HG02642 (cell line): ENCODE measurements around the gene ANGPT4.
"Not testable (repeated sequence)": the region's sequence is repeated elsewhere in the genome, so short reads cannot be mapped to it uniquely, and the experiment has no call there.

ENCODE experiments used
- ATAC-seq: cut with Tn5 transposase; IDR thresholded peaks from one replicate; pipeline ENCODE4 v1.9.1; 2021; ENCODE audit warnings: mild to moderate bottlenecking; ENCODE audit not compliant: unreplicated experiment, poor library complexity

ANGPT4 gene

DNA sequence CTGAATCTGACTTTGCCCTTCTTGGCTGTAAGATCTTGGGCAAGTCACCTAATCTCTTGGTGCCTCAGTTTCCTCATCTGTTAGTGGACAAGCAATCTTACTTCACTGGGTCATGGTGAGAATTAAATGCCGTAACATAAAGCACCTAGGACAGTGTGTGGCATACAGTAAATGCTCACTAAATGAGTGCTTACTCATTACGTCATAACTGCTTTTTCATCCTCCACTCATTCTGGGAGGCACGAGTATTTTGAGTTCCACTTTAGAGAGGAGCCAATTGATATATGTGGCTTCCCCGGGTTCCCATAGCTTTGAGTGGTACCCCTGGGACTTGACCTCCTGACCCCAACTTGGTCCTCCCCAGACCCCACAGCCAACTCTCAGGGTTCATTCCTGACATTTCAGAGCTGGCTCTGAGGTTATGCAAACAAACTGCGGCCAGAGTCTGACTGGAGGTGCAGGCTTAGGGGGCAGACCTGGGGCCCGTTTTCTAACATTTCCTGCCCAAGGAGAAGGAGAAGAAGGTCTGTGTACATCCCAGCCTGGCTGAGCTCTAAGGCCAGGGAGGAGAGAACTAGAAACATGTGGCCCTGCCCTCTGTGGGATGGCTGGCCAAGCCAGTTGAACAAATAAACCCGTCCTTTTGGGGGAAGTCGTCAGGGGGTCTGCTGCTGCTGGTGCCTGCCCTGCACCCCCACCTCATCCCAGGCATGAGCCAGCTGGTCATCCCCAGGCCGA, 5.8 kb downstream of the ANGPT4 start:
- no peak for ATAC-seq

DNA sequence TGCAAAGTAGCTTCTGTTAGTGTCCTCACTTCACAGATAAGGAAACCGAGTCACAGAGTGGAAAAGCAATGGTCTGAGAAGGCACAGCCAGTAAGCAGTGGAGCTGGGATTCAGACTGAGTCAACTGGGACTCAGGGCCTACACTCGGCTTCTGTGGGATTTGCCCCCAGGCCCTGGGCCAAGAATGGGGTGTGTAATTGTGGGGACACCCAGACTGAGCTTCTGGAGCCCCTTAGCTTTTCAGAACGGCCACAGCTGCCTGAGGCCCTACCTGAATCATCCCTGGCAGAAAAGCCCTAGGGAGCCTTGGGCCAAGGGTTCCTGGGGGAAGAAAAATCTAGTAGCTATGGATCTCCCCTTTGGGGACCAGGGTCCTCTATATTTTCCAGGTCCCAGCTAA, 6.5 kb downstream of the ANGPT4 start:
- ATAC-seq, result no peak

DNA sequence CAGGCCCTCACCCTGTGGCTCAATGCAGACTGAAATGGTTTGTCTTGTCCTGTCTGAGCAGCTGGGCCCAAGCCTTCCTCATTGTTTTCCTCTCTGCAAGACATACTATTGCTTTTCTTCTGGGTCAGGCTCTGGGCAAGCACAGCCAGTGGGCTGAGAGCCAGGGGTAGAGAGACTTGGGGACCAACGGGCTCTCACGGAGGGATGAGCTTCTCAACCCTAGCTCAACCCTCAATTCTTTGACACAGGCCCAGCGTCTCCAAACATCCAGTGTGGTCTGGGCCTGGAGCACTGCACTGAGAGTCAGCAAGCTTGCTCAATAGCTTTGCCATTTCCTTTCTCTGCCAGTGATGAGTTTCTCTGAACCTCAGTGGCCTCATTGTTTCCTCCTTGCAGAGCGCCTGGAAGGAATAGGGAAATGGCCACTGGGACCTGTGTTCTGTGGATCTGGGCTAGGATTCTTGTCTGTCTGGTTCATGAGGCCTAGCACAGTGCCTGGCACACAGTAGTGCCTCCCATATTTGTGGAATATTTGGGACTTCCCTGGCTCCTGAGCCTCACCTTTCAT, 9.3 kb downstream of the ANGPT4 start:
- ATAC-seq, result no peak

DNA sequence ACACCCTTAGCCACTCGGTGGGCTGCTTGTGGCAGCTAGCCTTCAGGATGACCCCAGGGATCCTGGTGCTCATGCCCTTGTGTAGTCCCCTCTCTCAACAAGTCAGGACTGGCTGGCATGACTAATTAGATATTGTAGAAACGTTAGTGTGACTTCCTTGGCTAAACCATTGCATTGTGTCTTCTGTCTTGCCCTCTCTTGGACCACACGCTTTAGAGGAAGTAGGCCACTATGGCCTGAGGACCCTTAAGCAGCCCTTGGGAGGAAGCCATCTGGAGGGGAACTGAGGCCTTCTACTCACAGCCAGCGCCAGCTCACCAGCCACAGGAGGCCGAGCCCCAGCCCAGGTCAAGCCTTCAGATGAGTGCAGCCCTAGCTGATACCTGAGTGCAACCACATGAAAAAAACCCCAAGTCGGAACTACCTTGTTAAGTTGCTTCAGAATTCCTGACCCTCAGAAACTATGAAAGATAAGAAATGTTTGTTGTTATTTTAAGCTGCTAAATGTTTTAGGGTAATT, 10.1 kb downstream of the ANGPT4 start:
- ATAC-seq, result no peak

DNA sequence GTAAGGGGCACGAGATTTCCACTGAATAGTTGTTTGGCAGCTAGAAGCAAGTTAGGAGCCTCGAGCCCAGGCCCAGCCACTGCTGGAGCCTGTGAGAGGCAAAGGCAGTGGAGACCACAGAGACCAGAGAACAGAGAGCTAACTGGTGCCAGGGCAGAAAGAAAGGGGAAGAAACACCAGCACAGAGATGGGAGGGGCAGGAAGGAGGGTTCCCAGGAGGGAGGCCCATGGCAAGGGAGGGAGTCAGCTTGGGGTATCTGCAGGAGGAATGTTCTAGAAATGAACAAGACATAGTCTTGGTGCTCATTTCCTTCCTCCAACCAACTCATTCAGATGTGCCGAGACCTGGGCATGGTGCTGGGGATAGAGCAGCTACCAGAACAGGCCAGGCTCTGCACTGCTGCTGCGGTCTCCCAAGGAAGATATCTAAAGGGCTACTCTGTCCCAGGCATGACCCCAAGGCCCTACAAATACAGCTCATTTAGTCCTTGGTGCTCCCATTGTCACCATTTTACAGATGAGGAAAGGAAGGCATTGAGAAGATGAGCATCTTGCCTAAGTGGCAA, 10.7 kb downstream of the ANGPT4 start:
- no peak for ATAC-seq

DNA sequence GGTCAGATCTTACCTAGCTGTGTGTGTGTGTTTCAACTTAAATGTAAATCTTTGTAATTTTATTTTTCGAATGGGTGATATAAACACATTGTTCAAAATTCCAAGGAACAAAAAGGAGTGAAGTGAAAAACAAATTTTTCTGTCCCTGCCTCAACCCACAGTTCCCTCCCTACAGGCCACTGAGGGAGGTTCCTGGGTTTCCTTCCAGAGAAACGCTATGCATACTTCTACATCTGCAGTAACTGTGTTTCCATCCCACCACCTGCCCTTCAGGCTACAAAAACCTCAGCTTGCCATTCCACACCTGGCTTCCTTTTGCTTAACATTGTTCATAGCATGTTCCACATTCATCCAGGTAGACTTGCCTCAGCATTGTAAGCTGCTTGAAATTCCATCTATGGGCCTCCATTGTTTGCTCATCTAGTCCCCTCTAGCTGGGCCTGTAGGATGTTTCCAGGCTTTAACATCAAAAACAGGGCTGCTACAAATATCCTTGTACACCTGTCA, 12.0 kb downstream of the ANGPT4 start:
- ATAC-seq, result no peak

DNA sequence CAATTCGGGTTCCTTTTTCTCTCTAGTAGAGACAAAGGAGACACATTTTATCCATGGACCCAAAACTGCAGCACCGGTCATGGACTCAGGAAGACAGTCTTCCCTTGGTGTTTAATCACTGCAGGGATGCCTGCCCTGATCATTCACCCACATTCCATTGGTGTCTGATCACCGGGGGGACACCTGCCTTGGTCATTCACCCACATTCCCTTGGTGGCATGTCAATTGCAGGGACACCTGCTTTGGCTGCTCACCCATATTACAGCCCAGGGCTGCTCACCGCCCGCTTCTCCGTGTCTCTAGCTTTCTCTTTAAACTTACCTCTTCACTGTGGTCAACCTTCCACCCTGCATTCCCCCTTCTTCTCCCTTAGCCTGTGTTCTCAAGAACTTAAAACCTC, 18.7 kb downstream of the ANGPT4 start:
- not testable (repeated sequence) for ATAC-seq

DNA sequence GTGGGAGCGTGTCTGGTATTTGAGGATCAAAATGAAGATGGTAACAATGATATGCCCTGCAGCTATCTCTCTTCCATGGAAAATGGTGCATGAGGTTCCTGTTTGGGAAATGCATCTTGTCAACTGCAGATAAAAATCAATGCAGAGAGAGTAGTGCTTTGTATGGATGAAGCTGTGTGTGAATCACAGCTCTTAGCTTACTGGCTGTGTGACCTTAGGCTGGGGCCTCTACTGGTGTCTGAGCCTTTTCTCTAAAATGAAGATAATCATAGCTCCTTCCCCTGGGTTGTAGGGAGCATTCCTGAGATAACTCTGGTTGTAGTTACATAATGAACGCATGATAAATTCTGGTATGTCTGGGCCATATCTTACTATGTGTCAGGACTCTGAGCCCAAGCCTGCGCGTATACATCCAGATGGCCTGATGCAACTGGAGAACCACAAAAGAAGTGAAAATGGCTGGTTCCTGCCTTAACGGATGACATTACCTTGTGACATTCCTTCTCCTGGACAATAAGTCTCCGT, 19.6 kb downstream of the ANGPT4 start:
- ATAC-seq, result no peak

DNA sequence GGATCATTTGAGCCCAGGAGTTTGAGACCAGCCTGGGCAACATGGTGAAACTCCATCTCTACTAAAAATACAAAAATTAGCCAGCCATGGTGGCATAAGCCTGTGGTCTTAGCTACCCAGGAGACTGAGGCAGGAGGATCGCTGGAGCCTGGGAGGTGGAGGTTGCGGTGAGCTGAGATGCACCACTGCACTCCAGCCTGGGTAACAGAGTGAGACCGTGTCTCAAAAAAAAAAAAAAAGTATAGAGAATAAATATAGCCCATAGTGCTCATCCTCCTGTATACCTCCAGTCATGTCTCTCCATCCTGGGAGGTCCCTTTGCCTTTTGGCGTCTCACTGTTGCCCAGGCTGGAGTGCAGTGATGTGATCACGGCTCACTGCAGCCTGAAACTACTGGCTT, 23.8 kb downstream of the ANGPT4 start:
- ATAC-seq, result not testable (repeated sequence)

DNA sequence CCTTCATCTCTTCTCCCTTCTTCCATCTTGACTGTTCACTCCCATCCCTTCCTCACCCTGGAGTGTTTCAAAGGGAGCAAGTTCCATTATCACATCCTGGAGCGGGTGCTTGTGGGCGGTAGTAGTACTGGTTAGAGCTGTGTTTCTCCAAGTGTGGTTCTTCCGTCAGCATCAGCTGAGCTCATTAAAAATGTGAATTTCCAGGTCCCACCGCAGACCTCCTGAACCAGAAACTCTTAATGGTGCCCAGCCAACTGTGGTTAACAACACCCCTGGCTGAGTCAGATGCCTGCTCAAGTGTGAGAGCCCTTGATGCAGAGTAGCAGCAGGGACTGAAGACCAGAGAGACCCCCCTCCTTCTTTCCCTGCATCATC, 24.4 kb downstream of the ANGPT4 start:
- ATAC-seq, result no peak

DNA sequence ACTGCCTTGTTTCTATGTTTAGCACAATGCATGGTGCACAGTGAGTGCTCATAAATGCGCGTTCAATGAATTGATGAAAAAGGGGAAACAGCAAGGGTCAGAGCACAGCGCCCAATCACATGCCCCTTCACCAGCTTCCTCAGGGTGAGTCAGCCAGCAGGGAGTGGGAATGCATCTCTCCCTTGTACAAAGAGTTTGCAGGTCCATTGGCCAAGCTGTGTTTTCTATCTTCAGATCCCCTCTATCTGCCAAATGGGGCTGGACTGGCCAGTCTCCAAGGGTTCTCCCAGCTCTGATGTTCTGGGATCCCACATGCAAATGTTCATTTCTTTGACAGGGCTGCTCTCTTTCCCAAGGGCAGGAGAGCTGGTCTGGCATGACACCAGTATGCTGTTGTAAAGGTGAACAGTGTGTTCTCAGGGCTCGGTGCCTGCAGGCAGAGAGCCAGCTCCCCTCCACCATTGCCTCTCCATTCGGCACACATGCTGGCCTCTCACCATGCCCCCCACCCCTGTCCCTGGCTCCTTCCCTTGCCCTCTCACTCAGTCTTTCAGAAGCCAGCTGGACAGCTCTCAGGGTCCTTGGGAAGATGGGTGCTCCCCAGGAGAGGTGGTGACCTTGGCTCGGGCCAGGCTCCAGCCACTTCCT, 25.0 kb downstream of the ANGPT4 start:
- no peak for ATAC-seq

DNA sequence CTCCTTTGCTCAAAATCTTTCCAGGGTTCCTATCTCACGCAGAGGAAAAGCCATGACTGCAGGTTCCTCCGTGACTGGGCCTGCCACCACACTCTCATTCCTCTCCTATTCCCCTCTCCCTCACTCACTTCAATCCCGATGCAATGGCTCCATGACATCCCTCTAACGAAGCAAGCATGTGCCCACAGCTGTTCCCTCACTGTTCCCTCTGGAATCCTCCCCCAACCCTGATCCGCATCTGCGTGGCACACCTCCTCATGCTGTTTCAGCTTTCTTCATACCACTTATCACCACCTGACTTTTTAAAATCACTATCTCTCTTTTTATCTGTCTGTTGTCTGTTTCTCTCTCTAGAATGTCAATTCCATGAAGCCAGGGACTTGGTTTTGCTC, 25.5 kb downstream of the ANGPT4 start:
- no peak for ATAC-seq

DNA sequence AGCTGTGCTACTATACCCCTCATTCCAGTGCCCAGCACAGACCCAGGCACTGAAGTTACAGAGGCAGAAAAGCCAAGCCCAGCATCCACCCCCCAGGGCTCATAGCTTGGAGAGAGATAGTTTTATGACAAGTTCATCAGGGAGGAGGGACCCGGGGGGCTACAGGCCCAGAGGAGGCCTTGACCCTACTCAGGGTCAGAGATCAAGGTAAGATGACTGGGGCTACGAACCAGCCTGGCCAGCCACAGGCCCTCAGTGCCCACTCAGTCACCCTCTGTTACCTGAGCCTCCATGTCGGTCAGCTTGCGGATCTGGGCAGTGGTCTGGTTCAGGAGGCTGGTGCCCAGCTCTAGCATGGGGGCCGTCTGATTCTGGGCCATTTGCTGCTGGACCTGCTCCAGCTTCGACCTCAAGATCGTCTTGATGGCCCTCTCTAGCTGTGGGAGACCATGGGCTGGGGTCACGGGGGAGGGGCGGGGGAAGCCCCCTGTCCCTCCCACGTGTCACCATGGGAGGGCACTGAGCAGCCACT, 26.1 kb downstream of the ANGPT4 start:
- no peak for ATAC-seq

DNA sequence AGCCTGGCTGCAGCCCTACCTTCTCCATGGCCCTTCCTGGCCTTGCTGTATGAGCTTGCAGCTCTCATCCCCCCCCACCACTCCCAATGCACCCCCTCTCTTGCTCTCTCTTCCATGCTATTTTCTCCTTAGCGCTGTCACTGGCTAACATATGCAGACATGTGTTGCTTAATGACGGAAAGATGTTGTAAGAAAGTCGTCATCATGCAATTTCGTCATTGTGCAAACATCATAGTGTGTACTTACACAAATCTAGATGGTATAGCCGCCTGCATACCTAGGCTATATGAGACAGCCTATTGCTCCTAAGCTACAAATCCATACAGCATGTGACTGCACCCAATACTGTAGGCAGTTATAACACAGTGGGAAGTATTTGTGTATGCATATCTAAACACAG, 27.0 kb downstream of the ANGPT4 start:
- ATAC-seq, result no peak

DNA sequence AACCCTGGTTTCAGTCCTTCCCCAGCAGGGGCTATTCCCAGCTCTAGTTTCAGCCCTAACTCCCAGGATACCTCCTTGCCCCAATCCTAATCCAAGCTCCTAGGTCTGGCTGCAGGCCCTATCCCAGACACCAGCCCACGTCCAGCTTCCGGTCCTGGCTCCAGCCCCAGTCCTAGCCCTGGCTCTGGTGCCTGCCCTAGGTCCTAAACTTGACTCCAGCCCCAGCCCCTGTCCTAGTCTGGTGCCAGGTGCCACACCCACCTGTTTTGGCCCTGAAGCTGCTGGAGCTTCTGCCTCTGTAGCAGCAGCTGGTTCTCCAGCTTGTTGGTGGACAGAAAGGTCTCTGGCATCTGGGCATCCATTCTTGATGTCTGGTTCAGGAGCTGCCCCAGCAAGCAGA, 28.1 kb downstream of the ANGPT4 start:
- no peak for ATAC-seq

DNA sequence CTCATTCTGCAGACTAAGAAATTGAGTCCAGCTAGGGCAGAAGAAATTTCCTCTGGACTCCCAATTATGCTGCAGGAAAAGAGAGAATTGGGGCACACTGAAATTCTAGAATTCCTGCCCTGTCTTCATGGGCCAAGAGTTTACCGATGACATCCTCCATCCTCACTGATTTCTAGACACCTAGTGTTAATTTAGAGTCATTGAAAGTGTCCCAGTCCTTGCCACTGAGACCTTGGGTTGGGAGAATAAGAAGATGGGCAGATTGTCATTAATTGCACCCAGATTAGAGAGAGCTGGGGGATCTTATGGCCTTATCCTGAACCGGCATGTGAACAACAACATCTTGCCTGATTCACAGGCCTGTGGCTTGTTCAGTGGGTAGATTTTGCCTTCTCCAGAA, 29.0 kb downstream of the ANGPT4 start:
- no peak for ATAC-seq

DNA sequence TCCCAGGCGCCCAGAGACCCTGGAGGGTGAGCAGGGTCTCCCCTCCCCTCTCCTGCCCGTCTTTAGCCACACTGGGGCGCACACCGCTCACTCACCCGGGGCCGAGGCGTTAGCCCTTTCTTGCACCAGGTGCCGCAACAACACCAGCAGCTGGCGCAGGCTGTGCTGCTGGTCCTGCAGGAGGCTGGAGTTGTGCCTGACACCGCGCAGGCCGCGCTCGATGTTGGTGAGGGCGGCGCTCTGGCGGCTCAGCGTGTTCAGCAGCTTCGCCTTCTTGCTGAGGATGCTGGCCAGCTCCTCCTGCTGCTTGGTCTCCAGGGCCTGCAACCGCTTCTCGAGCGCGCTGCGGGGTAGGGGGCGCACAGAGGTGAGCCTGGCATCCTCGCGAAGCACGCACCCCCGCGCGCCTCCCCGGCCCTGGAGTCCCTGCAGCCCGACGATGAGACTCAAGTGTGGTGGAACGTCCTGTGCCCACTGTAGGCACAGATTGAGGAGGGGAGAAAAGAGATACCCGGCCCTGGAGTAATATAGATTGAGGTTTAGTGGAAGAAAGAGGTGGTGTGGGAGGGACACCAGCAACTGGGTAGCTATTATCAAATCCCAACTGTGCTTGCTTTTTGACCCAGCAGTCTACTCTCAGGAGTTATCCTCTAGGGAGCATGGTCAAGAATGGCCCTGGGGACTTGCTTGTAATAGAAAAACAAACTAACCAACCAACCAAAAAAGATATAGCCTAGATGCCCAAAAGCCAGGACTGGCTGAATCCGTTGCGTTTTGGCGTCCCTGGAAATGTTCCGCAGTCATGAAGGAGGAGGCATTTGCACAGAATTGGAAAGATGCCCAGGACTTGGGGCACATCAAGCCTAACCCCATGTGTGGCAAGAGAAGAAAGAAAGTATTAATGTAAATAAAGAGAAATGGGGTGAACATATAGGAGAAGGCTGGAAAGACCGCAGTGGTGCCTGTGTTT, 30.9 kb downstream of the ANGPT4 start:
- no peak for ATAC-seq

DNA sequence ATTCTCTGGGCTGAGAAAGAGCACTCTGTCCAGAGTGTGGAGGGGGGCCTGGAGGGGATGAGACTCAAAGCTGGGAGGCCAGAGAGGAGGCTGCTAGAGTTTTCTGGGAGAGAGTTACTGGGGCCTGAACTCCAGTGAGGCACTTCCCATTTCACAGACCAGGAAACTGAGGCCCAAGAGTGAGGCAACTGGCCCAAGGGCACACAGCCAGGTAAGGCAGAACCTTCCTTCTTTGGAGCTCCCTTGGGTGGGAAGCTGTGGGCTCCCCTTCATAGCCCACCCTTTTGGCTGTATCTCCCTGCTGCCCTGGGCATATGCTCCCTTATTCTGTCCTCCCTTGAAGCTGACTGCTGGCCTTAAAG, 34.4 kb downstream of the ANGPT4 start:
- ATAC-seq, result no peak

DNA sequence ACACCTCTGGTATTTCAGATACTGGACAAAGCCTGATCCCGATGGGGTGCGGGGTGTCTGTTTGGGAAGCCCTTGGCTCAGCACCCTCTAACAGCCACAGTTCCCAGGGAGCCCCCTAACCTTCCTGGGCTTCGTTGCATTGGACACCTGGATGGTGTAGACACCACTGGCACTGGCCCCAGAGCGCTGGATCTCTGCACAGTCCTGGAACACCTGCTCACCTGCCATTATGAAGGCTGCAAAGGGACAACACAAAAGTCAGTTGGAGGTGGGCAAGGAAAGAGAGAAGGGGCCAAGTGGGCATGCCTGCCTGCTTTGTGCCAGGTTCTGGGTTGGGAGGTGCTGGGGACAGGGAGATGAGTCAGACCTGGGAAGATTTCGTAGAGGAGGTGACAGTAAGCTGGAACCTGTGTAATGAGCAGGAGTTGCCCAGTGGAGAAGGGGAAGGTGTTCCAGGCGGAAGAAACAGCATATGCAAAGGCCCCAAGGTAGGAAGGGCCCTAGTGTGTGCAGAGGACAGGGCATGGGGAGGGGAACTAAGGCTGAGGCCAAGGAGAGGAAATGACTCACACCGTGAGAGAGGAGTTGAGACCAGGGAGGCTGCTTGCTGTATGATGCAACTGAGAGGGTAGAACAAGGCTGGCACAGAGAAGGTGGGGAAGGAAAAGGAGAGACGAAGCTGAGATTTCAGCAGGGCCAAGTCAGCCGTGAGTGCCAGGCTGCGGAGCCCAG, 34.9 kb downstream of the ANGPT4 start:
- no peak for ATAC-seq
